Right atrium auricular region (tissue), 2 donors: ENCODE measurements around the gene JAG2. TPM values are rescaled to one million over a fixed set of nuclear protein-coding genes. Genes with fewer than 3 reads are reported as not detected.

ENCODE experiments used
- DNase-seq: peaks from one replicate; pipeline ENCODE4 v3.0.0-alpha.2; 2019; ENCODE audit warnings: low spot score
- H3K27ac ChIP-seq, 2 donors: fragments of 200-600 bp; sonication (generic); 1 replicate in 1 of 2; 2 replicates in 1 of 2; pipeline ENCODE4 v1.5.1; 2016 to 2019
- H3K27me3 ChIP-seq, 2 donors: fragments of 200-600 bp; sonication (generic); one replicate each; pipeline versions ENCODE4 v1.5.1 to v1.6.0; 2017 to 2019
- H3K36me3 ChIP-seq: fragments of 200-600 bp; sonication (generic); one replicate; pipeline ENCODE4 v1.5.1; 2016
- H3K4me1 ChIP-seq, 2 donors: fragments of 200-600 bp; sonication (generic); one replicate each; pipeline versions ENCODE4 v1.5.1 to v1.6.0; 2017 to 2019
- H3K4me3 ChIP-seq, 2 donors: fragments of 200-600 bp; sonication (generic); 1 replicate in 1 of 2; 2 replicates in 1 of 2; pipeline ENCODE4 v1.5.1; 2017 to 2019; ENCODE audit warnings: mild to moderate bottlenecking in 1 of 2, moderate library complexity in 1 of 2
- H3K9me3 ChIP-seq, 2 donors: fragments of 200-600 bp; sonication (generic); one replicate each; pipeline ENCODE4 v1.5.1; 2019
- CTCF ChIP-seq, 2 donors: fragments of 200-600 bp; sonication (generic); IDR thresholded peaks; one replicate each; pipeline ENCODE4 v1.5.1; 2019; ENCODE audit warnings: antibody characterized with exemption in 2 of 2
- microRNA-seq, 2 donors: library from miRNA; unstranded; fragments of <30 nt; microRNA quantifications; one replicate each; pipeline ENCODE4, GENCODE V29; 2016 to 2017; ENCODE audit warnings: borderline number of aligned reads in 2 of 2, borderline replicate concordance in 1 of 2
- total RNA-seq, 2 donors: library from RNA; depleted of rRNA; stranded (reverse); fragments of >200 nt; gene quantifications; one replicate each; pipeline ENCODE4 v1.1.0, GENCODE V29; 2016

JAG2 gene
- total RNA-seq, 2 donors from 2014 or later, result 14.5 to 17.3 TPM

DNA sequence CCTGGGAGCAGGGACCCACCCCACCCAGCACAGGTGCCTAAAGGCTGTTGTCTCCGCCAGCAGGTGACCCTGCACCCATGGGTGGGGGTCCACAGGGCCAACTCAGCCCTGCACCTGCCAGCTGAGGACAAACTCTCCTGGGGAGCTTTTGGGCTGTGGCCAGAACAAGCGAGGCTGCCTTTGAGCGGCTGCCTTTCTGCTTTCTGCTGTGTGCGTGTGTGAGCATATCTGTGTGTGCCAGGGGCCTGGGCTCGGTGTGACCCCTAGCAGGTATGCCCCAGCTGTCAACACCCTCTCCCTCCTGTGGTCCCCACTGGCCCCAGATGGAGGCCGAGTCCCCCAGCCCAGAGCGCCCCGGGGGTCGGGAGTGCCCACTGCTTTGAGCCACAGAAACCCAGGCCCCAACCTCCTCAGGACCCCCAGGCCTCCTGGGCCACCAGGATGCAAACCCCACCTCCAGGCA, 77.5 kb downstream of the JAG2 start:
- TF ChIP-seq CTCF (IDR thresholded peaks at IDR 0.05), result no peak
- H3K27me3 ChIP-seq, result no peaks in the 10 kb centered on the region
- no peak for DNase-seq
- H3K9me3 ChIP-seq, result no peaks in the 10 kb centered on the region
- H3K4me1 ChIP-seq, result peaks cover 0 to 68% of the 10 kb centered on the region in 2 donors
- H3K36me3 ChIP-seq, result no peaks in the 10 kb centered on the region
- H3K27ac ChIP-seq, result peak overlapping the region; percentile 71 to 84
- H3K4me3 ChIP-seq, result no peak overlapping the region

Small RNA genes lying within 50 kb of the gene (microRNA-seq; reads per million reads assigned to microRNA genes)
- 0 reads per million in 2 donors for gene MIR6765

Other genes with a start within 250 kb of the JAG2 start
- gene PLD4, start 243.9 kb downstream of the JAG2 start, total RNA-seq, result under 1 TPM in 1 of 2 donors, not detected in 1; 0.08 TPM
- gene AHNAK2, start 190.4 kb downstream of the JAG2 start, total RNA-seq, result 10 to 100 TPM in 1 of 2 donors, 1 to 10 TPM in 1; 5.7 to 11.8 TPM
- gene CLBA1, start 183.0 kb downstream of the JAG2 start, total RNA-seq, result 1 to 10 TPM; 2.0 to 2.2 TPM
- gene CDCA4, start 147.7 kb downstream of the JAG2 start, total RNA-seq, result 1 to 10 TPM; 3.3 to 5.1 TPM
- gene GPR132, start 103.3 kb downstream of the JAG2 start, total RNA-seq, result 1 to 10 TPM in 1 of 2 donors, under 1 TPM in 1; 0.67 to 1.2 TPM
- 10 to 100 TPM; 17.1 to 18.9 TPM for gene NUDT14, start 12.5 kb upstream of the JAG2 start, total RNA-seq
- gene BTBD6, start 79.8 kb upstream of the JAG2 start, total RNA-seq, result 10 to 100 TPM; 26.9 to 34.9 TPM
- 10 to 100 TPM; 16.2 to 17.2 TPM for gene BRF1, start 132.2 kb upstream of the JAG2 start, total RNA-seq
- gene PACS2, start 146.0 kb upstream of the JAG2 start, total RNA-seq, result 10 to 100 TPM; 55.0 to 59.7 TPM
- gene TEX22, start 229.8 kb upstream of the JAG2 start, total RNA-seq, result under 1 TPM in 1 of 2 donors, not detected in 1; 0.16 TPM